HepG2 (cell line): ENCODE measurements around the gene LRRC4C. TPM values are rescaled to one million over a fixed set of nuclear protein-coding genes. Genes with fewer than 3 reads are reported as not detected.

Experiments
- ATAC-seq: fragments of 200-7000 bp; cut with Tn5 transposase; 3 replicates; pipeline ENCODE4 v1.9.1; 2020; ENCODE audit warnings: mild to moderate bottlenecking, moderate library complexity
- BruUV-seq: library from RNA; stranded (reverse); fragments of 400-500 nt; replicated peaks from 2 replicates; lab custom pipeline; 2021; lab: Mats Ljungman, UMichigan
- CTCF ChIA-PET: fragments of 300-600 bp; formaldehyde crosslinking; extraction: SDS; loops from one replicate; lab custom pipeline; 2021; ENCODE audit warnings: low total read pairs, inconsistent platforms, low intra/inter-chr PET ratio; lab: Yijun Ruan, JAX
- POLR2A ChIA-PET: fragments of 350-600 bp; sonication (Branson Sonifier 250); formaldehyde crosslinking; loops from one replicate; lab custom pipeline; 2020; ENCODE audit warnings: antibody characterized with exemption, inconsistent platforms; lab: Yijun Ruan, JAX
- DNase-seq: peaks from one replicate; pipeline ENCODE4 v3.0.0-alpha.2; 2015; ENCODE audit warnings: low spot score
- FAIRE-seq: peaks from 3 replicates; lab custom pipeline; 2011; peaks lifted over from hg19 to GRCh38; lab: Jason Lieb, UNC
- H2AFZ ChIP-seq: one replicate; pipeline ENCODE4 v1.6.1; 2011; ENCODE audit warnings: low read length, inconsistent platforms
- H3K27ac ChIP-seq: fragments of 300-600 bp; 3 replicates; pipeline ENCODE4 v1.8.0; 2011; ENCODE audit warnings: mixed run types, mild to moderate bottlenecking, mixed read lengths, low read length, inconsistent platforms; ENCODE audit not compliant: insufficient read depth; ENCODE audit errors: extremely low read length
- H3K27me3 ChIP-seq, 2 experiments: fragments of 200-600 bp in 1 of 2; 2 replicates in 1 of 2; 3 replicates in 1 of 2; pipeline versions ENCODE4 v1.6.0 to v1.8.0; 2011; ENCODE audit warnings: low read length in 2 of 2, mild to moderate bottlenecking in 2 of 2, moderate library complexity in 2 of 2, inconsistent platforms in 1 of 2; ENCODE audit not compliant: insufficient read depth in 2 of 2, control insufficient read depth in 1 of 2
- H3K36me3 ChIP-seq, 2 experiments: fragments of 200-600 bp in 1 of 2; replicated peaks in 1 of 2; 2 replicates in 1 of 2; 3 replicates in 1 of 2; pipeline versions ENCODE4 v1.5.1 to v1.8.0; 2011; ENCODE audit warnings: low read length in 2 of 2, inconsistent platforms in 1 of 2; ENCODE audit not compliant: insufficient read depth in 2 of 2, control insufficient read depth in 1 of 2
- H3K4me1 ChIP-seq: 2 replicates; pipeline ENCODE4 v1.5.1; 2012; ENCODE audit warnings: low read length, inconsistent platforms; ENCODE audit not compliant: insufficient read depth
- H3K4me2 ChIP-seq: 2 replicates; pipeline ENCODE4 v1.6.0; 2011; ENCODE audit warnings: low read depth, low read length, inconsistent platforms
- H3K4me3 ChIP-seq, 3 experiments: fragments of 200-600 bp in 1 of 3; sonication (generic), shearing (Covaris generic) in 1 of 3; replicated peaks in 1 of 3; 2 replicates each; pipeline ENCODE4 v1.5.1; 2011 to 2016; ENCODE audit warnings: low read length in 3 of 3, inconsistent platforms in 2 of 3, low read depth in 2 of 3, mild to moderate bottlenecking in 2 of 3, control low read depth in 1 of 3, mixed read lengths in 1 of 3; ENCODE audit not compliant: insufficient read depth in 1 of 3
- H3K79me2 ChIP-seq: one replicate; pipeline ENCODE4 v1.6.1; 2011; ENCODE audit warnings: low read length, inconsistent platforms; ENCODE audit not compliant: insufficient read depth
- H3K9ac ChIP-seq: 2 replicates; pipeline ENCODE4 v1.6.0; 2011; ENCODE audit warnings: mild to moderate bottlenecking, low read depth, low read length, inconsistent platforms; ENCODE audit not compliant: insufficient read depth
- H3K9me3 ChIP-seq: 2 replicates; pipeline ENCODE4 v1.5.1; 2012; ENCODE audit warnings: mild to moderate bottlenecking, low read length
- H4K20me1 ChIP-seq: 2 replicates; pipeline ENCODE4 v1.6.0; 2011; ENCODE audit warnings: inconsistent platforms, mild to moderate bottlenecking, low read length, moderate library complexity; ENCODE audit not compliant: insufficient read depth
- MLLT10 ChIP-seq: sonication (generic); formaldehyde crosslinking; IDR thresholded peaks from 2 replicates; pipeline ENCODE4 v1.4.0; 2020; ENCODE audit warnings: missing genetic modification reagents
- NONO ChIP-seq, 2 experiments: fragments of 450-650 bp in 1 of 2; sonication (generic) in 1 of 2; formaldehyde crosslinking in 1 of 2; IDR thresholded peaks in 1 of 2; conservative IDR thresholded peaks in 1 of 2; 2 replicates each; pipeline versions ENCODE4 v1.6.1 to v1.8.0; 2017 to 2022; ENCODE audit warnings: mild to moderate bottlenecking in 1 of 2, missing genetic modification reagents in 1 of 2, moderate library complexity in 1 of 2
- YEATS4 ChIP-seq: sonication (generic); formaldehyde crosslinking; IDR thresholded peaks from 2 replicates; pipeline ENCODE4 v1.4.0; 2020; ENCODE audit warnings: missing genetic modification reagents, borderline replicate concordance
- ZC3H4 ChIP-seq: sonication (generic); formaldehyde crosslinking; IDR thresholded peaks from 2 replicates; pipeline ENCODE4 v1.4.0; 2020; ENCODE audit warnings: missing genetic modification reagents, borderline replicate concordance
- ZNF382 ChIP-seq: sonication (generic); formaldehyde crosslinking; IDR thresholded peaks from 2 replicates; pipeline ENCODE4 v1.5.0; 2020; ENCODE audit warnings: missing genetic modification reagents, mild to moderate bottlenecking, borderline replicate concordance
- ZNF414 ChIP-seq: sonication (generic); formaldehyde crosslinking; IDR thresholded peaks from 2 replicates; pipeline ENCODE4 v1.5.0; 2020; ENCODE audit warnings: missing genetic modification reagents
- ZNF451 ChIP-seq: sonication (generic); formaldehyde crosslinking; IDR thresholded peaks from 2 replicates; pipeline ENCODE4 v1.5.0; 2020; ENCODE audit warnings: mild to moderate bottlenecking, missing genetic modification reagents
- ZNF569 ChIP-seq: sonication (generic); formaldehyde crosslinking; IDR thresholded peaks from 2 replicates; pipeline ENCODE4 v1.5.0; 2020; ENCODE audit warnings: mild to moderate bottlenecking, missing genetic modification reagents, moderate library complexity, borderline replicate concordance
- ZNF572 ChIP-seq: sonication (generic); formaldehyde crosslinking; IDR thresholded peaks from 2 replicates; pipeline ENCODE4 v1.5.1; 2020; ENCODE audit warnings: mild to moderate bottlenecking, missing genetic modification reagents
- ZNF639 ChIP-seq: conservative IDR thresholded peaks from 2 replicates; pipeline ENCODE4 v1.6.1; 2018; ENCODE audit warnings: missing genetic modification reagents
- WGBS: methylation state at CpG from one replicate; pipeline ENCODE4 v1.1.6; 2017; ENCODE audit warnings: low lambda C conversion rate; 5-methylcytosine and 5-hydroxymethylcytosine counted together
- in situ Hi-C: cut with HindIII; loops from 2 replicates; pipeline ENCODE4 v1.10.0; 2017; ENCODE audit warnings: low pct_unique_long_range_greater_than_20kb; ENCODE audit not compliant: extremely low pct_ligation_motif_present
- intact Hi-C: fragments of 100-400 bp; cut with micrococcal nuclease; formaldehyde crosslinking; loops from one replicate; pipeline ENCODE4 v1.10.0; 2022; ENCODE audit not compliant: unreplicated experiment
- polyA plus RNA-seq, 8 experiments: library from polyadenylated mRNA; depleted of rRNA in 3 of 8; stranded (reverse) in 7 of 8; unstranded in 1 of 8; fragments of >200 nt; fragmentation: Illumina TruSeq in 4 of 8; extraction: Trizol in 4 of 8; gene quantifications; 2 replicates each; pipeline versions ENCODE4 v1.2.1 to v1.2.3, GENCODE V29; 2011 to 2016; ENCODE audit warnings: low read depth in 4 of 8, missing spikeins in 1 of 8, mixed read lengths in 1 of 8; ENCODE audit not compliant: insufficient read depth in 1 of 8
- total RNA-seq, 5 experiments: library from RNA; depleted of rRNA; stranded (reverse); fragments of >200 nt; fragmentation: Illumina TruSeq; extraction: Trizol; gene quantifications; 2 replicates each; pipeline ENCODE4 v1.2.3, GENCODE V29; 2016; ENCODE audit warnings: low read depth in 1 of 5

The LRRC4C gene
- total and polyA plus RNA-seq, 2 of the 13 experiments (the other 11 are each of a cell fraction or from before 2014, with no cell fraction given), result not detected

GRCh38 chr11:40360206-40360798, 1099.2 kb downstream of the LRRC4C start:
- Histone ChIP-seq H3K9me3 (peaks cover 45% of the 10 kb centered on the region), H2AFZ (no peak overlapping the region), H3K4me3 (no peak overlapping the region), H3K36me3 (no peaks in the 10 kb centered on the region), H3K79me2 (no peaks in the 10 kb centered on the region), H3K4me1 (no peaks in the 10 kb centered on the region), H4K20me1 (no peaks in the 10 kb centered on the region), H3K4me2 (no peak overlapping the region), H3K27ac (no peak overlapping the region), H3K9ac (no peak overlapping the region), H3K27me3 (no peaks in the 10 kb centered on the region)
- TF ChIP-seq NONO (IDR thresholded peaks at IDR 0.05), result no peak
- no peak for TF ChIP-seq NONO (CRISPR knock-in tag; conservative IDR thresholded peaks at IDR 0.05)
- TF ChIP-seq ZNF639 (CRISPR knock-in tag), result no peak
- no peak for TF ChIP-seq ZNF569
- TF ChIP-seq MLLT10 (CRISPR knock-in tag), result no peak
- TF ChIP-seq ZNF451 (CRISPR knock-in tag), result no peak
- no peak for TF ChIP-seq ZC3H4 (CRISPR knock-in tag)
- no peak for TF ChIP-seq ZNF414
- no peak for TF ChIP-seq ZNF382 (CRISPR knock-in tag)
- no peak for TF ChIP-seq YEATS4 (CRISPR knock-in tag)
- no peak for TF ChIP-seq ZNF572 (CRISPR knock-in tag)
- no peak for DNase-seq
- FAIRE-seq, result no peak
- in situ Hi-C loops (no loop called here), intact Hi-C loops (no loop called here)
- BruUV-seq, result no TSS peak
- CTCF ChIA-PET, result no interaction called here
- POLR2A ChIA-PET, result no interaction called here
- ATAC-seq, result no peak
- 2% methylated on average over 5 of the region's 5 CpGs for WGBS
